H1 (cell line): ENCODE data around the gene SH2D1A. TPM values are rescaled to one million over a fixed set of nuclear protein-coding genes. Genes with fewer than 3 reads are reported as not detected.

Experiments
- BACH1 ChIP-seq: IDR thresholded peaks from 2 replicates; pipeline ENCODE4 v1.6.1; 2012; ENCODE audit warnings: low read length, improper control_type of control experiment
- CHD2 ChIP-seq: IDR thresholded peaks from 2 replicates; pipeline ENCODE4 v1.6.1; 2012; ENCODE audit warnings: low read length, improper control_type of control experiment
- POU5F1 ChIP-seq: IDR thresholded peaks from 2 replicates; pipeline ENCODE4 v1.6.1; 2011; ENCODE audit warnings: low read depth, mild to moderate bottlenecking, low read length, moderate library complexity
- RNF2 ChIP-seq: fragments of 200-900, 300-1000 bp; sonication (generic); IDR thresholded peaks from 2 replicates; pipeline ENCODE4 v1.7.1; 2016; ENCODE audit warnings: borderline replicate concordance, low read depth, mild to moderate bottlenecking, antibody characterized with exemption, low read length; ENCODE audit not compliant: poor library complexity, severe bottlenecking; ENCODE audit errors: missing control alignments
- TAF1 ChIP-seq: IDR thresholded peaks from 2 replicates; pipeline ENCODE4 v1.6.1; 2011; ENCODE audit warnings: mild to moderate bottlenecking, low read depth, low read length
- polyA plus RNA-seq, 7 experiments: library from polyadenylated mRNA; depleted of rRNA in 3 of 7; stranded (reverse) in 5 of 7; unstranded in 2 of 7; fragments of >200 nt in 5 of 7; fragments of 200-250 nt in 2 of 7; gene quantifications; 1 replicate in 5 of 7; 2 replicates in 1 of 7; 4 replicates in 1 of 7; pipeline versions ENCODE4 v1.2.1 to v1.2.3, GENCODE V29; 2011 to 2013; ENCODE audit warnings: missing spikeins in 2 of 7, mixed read lengths in 2 of 7
- total RNA-seq: library from RNA; stranded (reverse); fragmentation: NEBNext Ultra II Directional; extraction: Animal tissue kit (Norgen Biotek cat#: 25700); gene quantifications from 2 replicates; pipeline ENCODE4 v1.2.1, GENCODE V29; 2021
- TF ChIP-seq, protein P1 (sequence below): fragments of 300-600 bp; sonication (generic); IDR thresholded peaks from 2 replicates; pipeline ENCODE4 v1.7.1; 2012; ENCODE audit warnings: low read length, moderate library complexity, mild to moderate bottlenecking, inconsistent platforms; ENCODE audit not compliant: insufficient replicate concordance

SH2D1A gene
- total and polyA plus RNA-seq, 2 of the 8 experiments (the other 6 are each of a cell fraction or from before 2014, with no cell fraction given), result not detected

DNA sequence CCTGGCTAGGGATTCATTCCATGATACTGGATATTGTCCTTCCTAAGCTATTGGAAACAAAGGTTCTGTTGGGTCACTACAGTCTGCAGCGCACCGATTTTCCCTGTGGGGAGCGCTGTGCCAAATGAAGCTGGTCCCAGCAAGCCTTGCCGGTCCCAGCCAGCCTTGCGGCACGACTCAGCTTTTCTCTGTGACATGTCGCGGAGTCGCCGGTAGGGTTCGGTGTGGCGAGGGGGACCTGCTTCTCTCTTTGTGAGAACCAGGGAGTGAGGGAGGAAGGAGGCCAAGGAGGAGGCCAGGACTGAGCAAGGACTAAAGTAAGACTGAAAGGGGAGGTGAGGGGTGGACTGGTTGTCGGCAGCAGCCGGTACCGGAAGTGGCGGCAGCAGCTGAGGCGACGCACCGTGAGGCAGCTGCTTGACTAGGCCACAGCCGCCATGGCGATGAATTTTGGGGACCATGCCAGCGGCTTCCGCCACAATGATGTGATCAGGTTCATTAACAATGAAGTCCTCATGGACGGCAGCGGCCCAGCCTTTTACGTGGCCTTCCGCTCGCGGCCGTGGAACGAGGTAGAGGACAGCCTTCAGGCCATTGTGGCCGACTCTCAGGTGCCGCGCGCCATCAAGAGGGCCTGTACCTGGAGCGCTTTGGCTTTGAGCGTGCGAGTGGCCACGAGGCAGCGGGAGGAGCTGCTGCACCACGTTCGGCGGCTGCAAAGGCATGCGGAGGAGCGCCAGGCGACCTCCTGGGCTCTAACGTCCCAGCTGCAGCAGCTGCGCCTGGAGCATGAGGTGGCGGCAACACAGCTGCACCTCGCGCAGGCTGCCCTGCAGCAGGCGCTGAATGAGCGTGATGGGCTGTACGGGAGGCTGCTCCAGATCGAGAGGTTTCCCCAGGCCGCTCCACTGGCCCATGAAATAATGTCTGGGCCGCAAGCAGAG is 13.6 kb upstream of the SH2D1A start, which contains the start of gene TEX13D (continued):
- TF ChIP-seq, protein P1, sequence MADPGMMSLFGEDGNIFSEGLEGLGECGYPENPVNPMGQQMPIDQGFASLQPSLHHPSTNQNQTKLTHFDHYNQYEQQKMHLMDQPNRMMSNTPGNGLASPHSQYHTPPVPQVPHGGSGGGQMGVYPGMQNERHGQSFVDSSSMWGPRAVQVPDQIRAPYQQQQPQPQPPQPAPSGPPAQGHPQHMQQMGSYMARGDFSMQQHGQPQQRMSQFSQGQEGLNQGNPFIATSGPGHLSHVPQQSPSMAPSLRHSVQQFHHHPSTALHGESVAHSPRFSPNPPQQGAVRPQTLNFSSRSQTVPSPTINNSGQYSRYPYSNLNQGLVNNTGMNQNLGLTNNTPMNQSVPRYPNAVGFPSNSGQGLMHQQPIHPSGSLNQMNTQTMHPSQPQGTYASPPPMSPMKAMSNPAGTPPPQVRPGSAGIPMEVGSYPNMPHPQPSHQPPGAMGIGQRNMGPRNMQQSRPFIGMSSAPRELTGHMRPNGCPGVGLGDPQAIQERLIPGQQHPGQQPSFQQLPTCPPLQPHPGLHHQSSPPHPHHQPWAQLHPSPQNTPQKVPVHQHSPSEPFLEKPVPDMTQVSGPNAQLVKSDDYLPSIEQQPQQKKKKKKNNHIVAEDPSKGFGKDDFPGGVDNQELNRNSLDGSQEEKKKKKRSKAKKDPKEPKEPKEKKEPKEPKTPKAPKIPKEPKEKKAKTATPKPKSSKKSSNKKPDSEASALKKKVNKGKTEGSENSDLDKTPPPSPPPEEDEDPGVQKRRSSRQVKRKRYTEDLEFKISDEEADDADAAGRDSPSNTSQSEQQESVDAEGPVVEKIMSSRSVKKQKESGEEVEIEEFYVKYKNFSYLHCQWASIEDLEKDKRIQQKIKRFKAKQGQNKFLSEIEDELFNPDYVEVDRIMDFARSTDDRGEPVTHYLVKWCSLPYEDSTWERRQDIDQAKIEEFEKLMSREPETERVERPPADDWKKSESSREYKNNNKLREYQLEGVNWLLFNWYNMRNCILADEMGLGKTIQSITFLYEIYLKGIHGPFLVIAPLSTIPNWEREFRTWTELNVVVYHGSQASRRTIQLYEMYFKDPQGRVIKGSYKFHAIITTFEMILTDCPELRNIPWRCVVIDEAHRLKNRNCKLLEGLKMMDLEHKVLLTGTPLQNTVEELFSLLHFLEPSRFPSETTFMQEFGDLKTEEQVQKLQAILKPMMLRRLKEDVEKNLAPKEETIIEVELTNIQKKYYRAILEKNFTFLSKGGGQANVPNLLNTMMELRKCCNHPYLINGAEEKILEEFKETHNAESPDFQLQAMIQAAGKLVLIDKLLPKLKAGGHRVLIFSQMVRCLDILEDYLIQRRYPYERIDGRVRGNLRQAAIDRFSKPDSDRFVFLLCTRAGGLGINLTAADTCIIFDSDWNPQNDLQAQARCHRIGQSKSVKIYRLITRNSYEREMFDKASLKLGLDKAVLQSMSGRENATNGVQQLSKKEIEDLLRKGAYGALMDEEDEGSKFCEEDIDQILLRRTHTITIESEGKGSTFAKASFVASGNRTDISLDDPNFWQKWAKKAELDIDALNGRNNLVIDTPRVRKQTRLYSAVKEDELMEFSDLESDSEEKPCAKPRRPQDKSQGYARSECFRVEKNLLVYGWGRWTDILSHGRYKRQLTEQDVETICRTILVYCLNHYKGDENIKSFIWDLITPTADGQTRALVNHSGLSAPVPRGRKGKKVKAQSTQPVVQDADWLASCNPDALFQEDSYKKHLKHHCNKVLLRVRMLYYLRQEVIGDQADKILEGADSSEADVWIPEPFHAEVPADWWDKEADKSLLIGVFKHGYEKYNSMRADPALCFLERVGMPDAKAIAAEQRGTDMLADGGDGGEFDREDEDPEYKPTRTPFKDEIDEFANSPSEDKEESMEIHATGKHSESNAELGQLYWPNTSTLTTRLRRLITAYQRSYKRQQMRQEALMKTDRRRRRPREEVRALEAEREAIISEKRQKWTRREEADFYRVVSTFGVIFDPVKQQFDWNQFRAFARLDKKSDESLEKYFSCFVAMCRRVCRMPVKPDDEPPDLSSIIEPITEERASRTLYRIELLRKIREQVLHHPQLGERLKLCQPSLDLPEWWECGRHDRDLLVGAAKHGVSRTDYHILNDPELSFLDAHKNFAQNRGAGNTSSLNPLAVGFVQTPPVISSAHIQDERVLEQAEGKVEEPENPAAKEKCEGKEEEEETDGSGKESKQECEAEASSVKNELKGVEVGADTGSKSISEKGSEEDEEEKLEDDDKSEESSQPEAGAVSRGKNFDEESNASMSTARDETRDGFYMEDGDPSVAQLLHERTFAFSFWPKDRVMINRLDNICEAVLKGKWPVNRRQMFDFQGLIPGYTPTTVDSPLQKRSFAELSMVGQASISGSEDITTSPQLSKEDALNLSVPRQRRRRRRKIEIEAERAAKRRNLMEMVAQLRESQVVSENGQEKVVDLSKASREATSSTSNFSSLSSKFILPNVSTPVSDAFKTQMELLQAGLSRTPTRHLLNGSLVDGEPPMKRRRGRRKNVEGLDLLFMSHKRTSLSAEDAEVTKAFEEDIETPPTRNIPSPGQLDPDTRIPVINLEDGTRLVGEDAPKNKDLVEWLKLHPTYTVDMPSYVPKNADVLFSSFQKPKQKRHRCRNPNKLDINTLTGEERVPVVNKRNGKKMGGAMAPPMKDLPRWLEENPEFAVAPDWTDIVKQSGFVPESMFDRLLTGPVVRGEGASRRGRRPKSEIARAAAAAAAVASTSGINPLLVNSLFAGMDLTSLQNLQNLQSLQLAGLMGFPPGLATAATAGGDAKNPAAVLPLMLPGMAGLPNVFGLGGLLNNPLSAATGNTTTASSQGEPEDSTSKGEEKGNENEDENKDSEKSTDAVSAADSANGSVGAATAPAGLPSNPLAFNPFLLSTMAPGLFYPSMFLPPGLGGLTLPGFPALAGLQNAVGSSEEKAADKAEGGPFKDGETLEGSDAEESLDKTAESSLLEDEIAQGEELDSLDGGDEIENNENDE, result no peak
- TF ChIP-seq POU5F1 (no peak), RNF2 (no peak), TAF1 (no peak), CHD2 (no peak), BACH1 (0 out of 2 replicates have a peak, but pooled peaks have one; percentile 43)
